Heart left ventricle (tissue), 16 donors: ENCODE results near the gene CNOT10. TPM values are rescaled to one million over a fixed set of nuclear protein-coding genes. Genes with fewer than 3 reads are reported as not detected.

Experiments used
- ATAC-seq, 4 donors: fragments of 200-7000 bp; cut with Tn5 transposase; one replicate each; pipeline ENCODE4 v1.9.1; 2020 to 2022; ENCODE audit warnings: moderate library complexity in 4 of 4, mild to moderate bottlenecking in 3 of 4, moderate number of reproducible peaks in 1 of 4
- DNase-seq, 5 donors: peaks; one replicate each; pipeline ENCODE4 v3.0.0-alpha.2; 2020
- H3K27ac ChIP-seq, 12 donors: fragments of 200-600 bp; sonication (generic) in 4 of 12; one replicate each; pipeline versions ENCODE4 v1.5.0 to v1.8.0; 2016 to 2022; ENCODE audit warnings: mild to moderate bottlenecking in 2 of 12
- H3K27me3 ChIP-seq, 9 donors: fragments of 200-600 bp; sonication (generic) in 2 of 9; one replicate each; pipeline versions ENCODE4 v1.5.1 to v1.8.0; 2016 to 2022; ENCODE audit warnings: mild to moderate bottlenecking in 3 of 9
- H3K36me3 ChIP-seq, 9 donors: fragments of 200-600 bp; sonication (generic) in 2 of 9; one replicate each; pipeline versions ENCODE4 v1.5.0 to v1.8.0; 2018 to 2022; ENCODE audit warnings: mild to moderate bottlenecking in 2 of 9
- H3K4me1 ChIP-seq, 12 donors: fragments of 200-600 bp; sonication (generic) in 4 of 12; one replicate each; pipeline versions ENCODE4 v1.5.0 to v1.8.0; 2016 to 2022; ENCODE audit warnings: mild to moderate bottlenecking in 3 of 12
- H3K4me3 ChIP-seq, 12 donors: fragments of 200-600 bp; sonication (generic) in 4 of 12; one replicate each; pipeline versions ENCODE4 v1.5.0 to v1.8.0; 2017 to 2022; ENCODE audit warnings: mild to moderate bottlenecking in 9 of 12, moderate library complexity in 4 of 12
- H3K9me3 ChIP-seq, 12 donors: fragments of 200-600 bp; sonication (generic) in 4 of 12; one replicate each; pipeline versions ENCODE4 v1.5.0 to v1.8.0; 2016 to 2022; ENCODE audit warnings: mild to moderate bottlenecking in 1 of 12
- POLR2A ChIP-seq, 2 donors: fragments of 450-650 bp; IDR thresholded peaks; one replicate each; pipeline ENCODE4 v1.6.1; 2017; ENCODE audit warnings: antibody characterized with exemption in 2 of 2, mild to moderate bottlenecking in 2 of 2, moderate library complexity in 2 of 2
- WGBS, 4 donors: extraction: QIAGEN DNeasy Blood & Tissue Kit in 2 of 4; methylation state at CpG; one replicate each; pipeline versions ENCODE4 v1.1.5 to v1.1.7; 2013 to 2018; 5-methylcytosine and 5-hydroxymethylcytosine counted together
- intact Hi-C, 10 donors: fragments of 100-400 bp; cut with DNase I; formaldehyde crosslinking; loops; one replicate each; pipeline versions ENCODE4 v1.11.1 to v1.14.2; 2022
- polyA plus RNA-seq, 2 donors: library from polyadenylated mRNA; stranded (reverse); fragments of 200-250 nt; gene quantifications; one replicate each; pipeline ENCODE4 v1.2.3, GENCODE V29; 2013
- total RNA-seq, 9 donors: library from RNA; depleted of rRNA in 2 of 9; stranded (reverse); fragments of >200 nt in 2 of 9; fragmentation: NEBNext Ultra II Directional in 3 of 9; extraction: Animal tissue kit (Norgen Biotek cat#: 25700) in 3 of 9; gene quantifications; one replicate each; pipeline versions ENCODE4 v1.1.0 to v1.2.4, GENCODE V29; 2016 to 2023
- TF ChIP-seq, protein P1 (sequence below), 12 donors: fragments of 200-600 bp; sonication (generic) in 4 of 12; IDR thresholded peaks; one replicate each; pipeline versions ENCODE4 v1.5.0 to v1.8.0; 2018 to 2022; ENCODE audit warnings: antibody characterized with exemption in 12 of 12, mild to moderate bottlenecking in 5 of 12
- donor health status: ischemic (EF 13 %, LVEDD 7.1; RV severe dilation, severe dysfunction).
- donor health status: healthy with polysubstance abuse.
- donor health status: DM: no; HTN: yes; CAD: no.
- donor health status: DM: no; HTN: no; CAD: no.
- donor health status: ischemic (EF 25% LVEDD 6.9; RV normal size, moderate dysfunction).
- donor health status: ischemic (EF 25% LVEDD 5.7; RV mildly dilated, moderate dysfunction).
- donor health status: healthy.
- donor health status: DM: yes; HTN: yes; CAD: no.
- donor health status: ischemic (EF 35%, LVEDD 5.7; RV mildly dilated, moderate dysfunction).
- donor health status: nonischemic (EF 11% LVEDD 7.7; RV severe dilation, severe dysfunction).
- donor health status: DM: yes; HTN: yes; CAD: no.
- donor health status: PGD.
- donor health status: ischemic (EF 29% LVEDD 5.4; RV normal size, mild dysfunction).
- donor health status: nonischemic (EF 23%, LVEDD 6.1; RV moderate dilation, normal function).

CNOT10 gene
- total and polyA plus RNA-seq, 11 donors = 6.3 to 23.3 (median 15.9) TPM

DNA sequence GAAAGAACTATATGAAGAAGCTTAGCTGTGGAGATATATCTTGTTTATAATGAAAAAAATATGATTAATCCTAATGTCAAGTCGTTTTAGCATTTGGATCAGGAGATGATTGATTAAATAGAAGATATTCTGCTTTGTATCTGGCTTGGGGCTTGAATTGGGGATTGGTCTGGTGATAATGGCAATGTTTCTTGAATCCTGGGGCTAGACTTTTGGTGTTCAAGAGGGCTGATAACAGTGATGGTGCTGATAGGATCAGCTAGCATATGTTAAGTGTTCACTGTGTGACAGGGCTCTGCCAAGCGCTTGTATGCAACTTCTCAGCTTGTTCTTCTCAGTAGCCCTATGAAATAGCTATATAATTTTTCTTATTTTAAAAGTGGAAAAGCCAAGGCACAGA lies 20.2 kb downstream of the CNOT10 start:
- Histone ChIP-seq H3K4me1 (peaks cover 0 to 44% (median 4%) of the 10 kb centered on the region in 12 donors), H3K9me3 (no peaks in the 10 kb centered on the region), H3K27ac (no peak overlapping the region), H3K4me3 (no peak overlapping the region), H3K36me3 (peaks cover 0 to 24% (median 17%) of the 10 kb centered on the region in 9 donors), H3K27me3 (no peaks in the 10 kb centered on the region)
- no peak for DNase-seq
- 76 to 89% (median 81%) methylated on average over 2 of the region's 2 CpGs for WGBS, 4 donors
- ATAC-seq = no peak
- TF ChIP-seq POLR2A (IDR thresholded peaks at IDR 0.05) = no peak
- TF ChIP-seq, protein P1, sequence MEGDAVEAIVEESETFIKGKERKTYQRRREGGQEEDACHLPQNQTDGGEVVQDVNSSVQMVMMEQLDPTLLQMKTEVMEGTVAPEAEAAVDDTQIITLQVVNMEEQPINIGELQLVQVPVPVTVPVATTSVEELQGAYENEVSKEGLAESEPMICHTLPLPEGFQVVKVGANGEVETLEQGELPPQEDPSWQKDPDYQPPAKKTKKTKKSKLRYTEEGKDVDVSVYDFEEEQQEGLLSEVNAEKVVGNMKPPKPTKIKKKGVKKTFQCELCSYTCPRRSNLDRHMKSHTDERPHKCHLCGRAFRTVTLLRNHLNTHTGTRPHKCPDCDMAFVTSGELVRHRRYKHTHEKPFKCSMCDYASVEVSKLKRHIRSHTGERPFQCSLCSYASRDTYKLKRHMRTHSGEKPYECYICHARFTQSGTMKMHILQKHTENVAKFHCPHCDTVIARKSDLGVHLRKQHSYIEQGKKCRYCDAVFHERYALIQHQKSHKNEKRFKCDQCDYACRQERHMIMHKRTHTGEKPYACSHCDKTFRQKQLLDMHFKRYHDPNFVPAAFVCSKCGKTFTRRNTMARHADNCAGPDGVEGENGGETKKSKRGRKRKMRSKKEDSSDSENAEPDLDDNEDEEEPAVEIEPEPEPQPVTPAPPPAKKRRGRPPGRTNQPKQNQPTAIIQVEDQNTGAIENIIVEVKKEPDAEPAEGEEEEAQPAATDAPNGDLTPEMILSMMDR (IDR thresholded peaks at IDR 0.05) = no peak
- intact Hi-C loops = no loop called here

GRCh38 chr3:32706348-32707025 lies 21.5 kb downstream of the CNOT10 start:
- Histone ChIP-seq H3K36me3 (peaks cover 0 to 37% (median 30%) of the 10 kb centered on the region in 9 donors), H3K4me1 (peaks cover 0 to 34% (median 4%) of the 10 kb centered on the region in 12 donors), H3K4me3 (no peak overlapping the region), H3K9me3 (no peaks in the 10 kb centered on the region), H3K27me3 (no peaks in the 10 kb centered on the region), H3K27ac (peak overlapping the region in 2 of 12 donors; percentile 6 to 32)
- ATAC-seq (no peak), DNase-seq (no peak)
- 74 to 78% (median 74%) methylated on average over 6 of the region's 6 CpGs for whole genome bisulfite sequencing, 4 donors
- TF ChIP-seq, protein P1 (IDR thresholded peaks at IDR 0.05) = no peak
- no peak for TF ChIP-seq POLR2A (IDR thresholded peaks at IDR 0.05)
- intact Hi-C loops = no loop called here

DNA sequence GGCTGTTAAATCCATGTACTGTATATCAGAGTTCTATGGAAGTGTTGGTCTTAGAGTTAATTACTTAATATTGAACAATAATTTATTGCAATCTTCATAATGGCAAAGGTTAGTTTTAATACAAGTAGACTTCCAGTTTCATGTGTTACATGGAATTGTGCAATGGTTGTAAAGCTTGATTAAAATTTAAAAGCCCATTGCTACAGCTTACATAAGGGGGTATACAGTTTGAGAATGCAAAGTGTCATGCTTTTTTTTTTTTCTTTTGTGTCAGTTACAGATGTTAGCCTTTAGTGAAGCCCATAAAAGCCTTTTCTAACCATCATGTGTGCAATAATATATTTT lies 22.0 kb downstream of the CNOT10 start:
- Histone ChIP-seq H3K36me3 (peaks cover 0 to 42% (median 33%) of the 10 kb centered on the region in 9 donors), H3K27ac (peak overlapping the region in 2 of 12 donors; percentile 6 to 32), H3K4me1 (peaks cover 0 to 32% (median 4%) of the 10 kb centered on the region in 12 donors), H3K9me3 (no peaks in the 10 kb centered on the region), H3K4me3 (no peak overlapping the region), H3K27me3 (no peaks in the 10 kb centered on the region)
- intact Hi-C loops = no loop called here
- TF ChIP-seq, protein P1 (IDR thresholded peaks at IDR 0.05) = no peak
- TF ChIP-seq POLR2A (IDR thresholded peaks at IDR 0.05) = no peak
- DNase-seq (no peak), ATAC-seq (no peak)

DNA sequence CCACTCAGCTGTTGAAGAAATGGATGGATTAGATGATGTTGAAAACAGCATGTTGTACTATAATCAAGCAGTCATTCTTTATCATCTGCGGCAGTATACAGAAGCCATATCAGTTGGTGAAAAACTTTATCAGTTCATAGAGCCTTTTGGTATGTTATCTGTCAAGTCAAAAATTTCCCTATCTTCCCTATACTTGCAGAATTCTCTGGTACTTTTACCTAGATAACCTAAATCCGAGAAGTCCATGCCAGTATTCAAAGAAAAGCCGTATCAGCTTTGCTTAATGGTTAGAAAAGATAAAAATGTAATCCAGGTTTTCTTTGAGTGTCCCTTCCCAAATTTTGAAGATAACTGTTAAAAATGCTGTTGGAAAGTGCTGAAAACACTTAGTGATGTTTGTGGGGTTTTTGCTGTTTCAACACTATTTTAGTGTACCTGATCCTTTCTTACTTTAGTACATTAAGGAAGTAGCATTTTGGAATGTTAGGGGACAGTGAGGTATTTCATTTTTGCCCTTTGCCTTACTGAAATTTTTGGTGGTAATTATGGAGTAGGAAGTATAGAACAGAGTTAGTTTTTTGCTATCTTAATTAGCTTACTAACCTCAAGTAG lies 23.8 kb downstream of the CNOT10 start:
- 90 to 92% (median 91%) methylated on average over 3 of the region's 3 CpGs for WGBS, 4 donors
- H3K36me3 ChIP-seq = peaks cover 0 to 59% (median 51%) of the 10 kb centered on the region in 9 donors
- intact Hi-C loops = no loop called here

More for the DNA sequence above, 23.8 kb downstream of the CNOT10 start:
- no peak overlapping the region for H3K27ac ChIP-seq
- TF ChIP-seq POLR2A (IDR thresholded peaks at IDR 0.05) = no peak
- TF ChIP-seq, protein P1 (IDR thresholded peaks at IDR 0.05) = no peak
- H3K4me1 ChIP-seq = peaks cover 0 to 25% (median 4%) of the 10 kb centered on the region in 12 donors
- ATAC-seq (no peak), DNase-seq (no peak)
- no peaks in the 10 kb centered on the region for H3K27me3 ChIP-seq
- no peaks in the 10 kb centered on the region for H3K9me3 ChIP-seq
- H3K4me3 ChIP-seq = no peak overlapping the region
